GM12878 (cell line): Measurements from ENCODE around the gene B9D1. TPM values are rescaled to one million over a fixed set of nuclear protein-coding genes. Genes with fewer than 3 reads are reported as not detected.

Source experiments
- BCL3 ChIP-seq: IDR thresholded peaks from 2 replicates; pipeline ENCODE4 v1.6.1; 2011; ENCODE audit warnings: borderline replicate concordance, low read depth, mild to moderate bottlenecking, moderate library complexity, low read length; ENCODE audit not compliant: insufficient read depth, poor library complexity, severe bottlenecking
- BMI1 ChIP-seq: fragments of 450-650 bp; IDR thresholded peaks from 2 replicates; pipeline ENCODE4 v1.6.1; 2016; ENCODE audit warnings: mild to moderate bottlenecking, moderate library complexity, borderline replicate concordance
- CBFB ChIP-seq: IDR thresholded peaks from 2 replicates; pipeline ENCODE4 v1.6.1; 2016; ENCODE audit warnings: antibody characterized with exemption, low read depth
- E2F4 ChIP-seq: IDR thresholded peaks from 2 replicates; pipeline ENCODE4 v1.6.1; 2012; ENCODE audit warnings: low read depth, low read length, improper control_type of control experiment
- EZH2 ChIP-seq: IDR thresholded peaks from 2 replicates; pipeline ENCODE4 v1.6.1; 2012; ENCODE audit warnings: low read depth, mild to moderate bottlenecking, control low read depth, inconsistent platforms, low read length, borderline replicate concordance; ENCODE audit not compliant: control insufficient read depth
- MEF2B ChIP-seq: fragments of 450-650 bp; IDR thresholded peaks from 2 replicates; pipeline ENCODE4 v1.6.1; 2018; ENCODE audit warnings: mild to moderate bottlenecking, moderate library complexity; ENCODE audit not compliant: partially characterized antibody, poor library complexity, severe bottlenecking
- NR2C2 ChIP-seq: IDR thresholded peaks from 2 replicates; pipeline ENCODE4 v1.6.1; 2011; ENCODE audit warnings: borderline replicate concordance, low read depth; ENCODE audit not compliant: control insufficient read depth, insufficient read length
- PAX5 ChIP-seq: IDR thresholded peaks from 2 replicates; pipeline ENCODE4 v1.6.1; 2011; ENCODE audit warnings: low read depth, low read length, borderline replicate concordance
- POLR2A ChIP-seq: IDR thresholded peaks from 2 replicates; pipeline ENCODE4 v1.6.1; 2011; ENCODE audit warnings: low read depth, mild to moderate bottlenecking, low read length
- STAT3 ChIP-seq: IDR thresholded peaks from 2 replicates; pipeline ENCODE4 v1.6.1; 2011; ENCODE audit warnings: low read depth, low read length, improper control_type of control experiment
- TBL1XR1 ChIP-seq: IDR thresholded peaks from 2 replicates; pipeline ENCODE4 v1.6.1; 2012; ENCODE audit warnings: low read depth, low read length, improper control_type of control experiment
- ZNF274 ChIP-seq: IDR thresholded peaks from one replicate; pipeline ENCODE4 v1.8.0; 2011; ENCODE audit not compliant: insufficient read length, insufficient read depth
- ZNF687 ChIP-seq: fragments of 450-650 bp; IDR thresholded peaks from 2 replicates; pipeline ENCODE4 v1.6.1; 2017; ENCODE audit warnings: mild to moderate bottlenecking, moderate library complexity
- polyA plus RNA-seq, 11 experiments: library from polyadenylated mRNA; depleted of rRNA in 4 of 11; unstranded in 6 of 11; stranded (reverse) in 5 of 11; fragments of >200 nt; fragmentation: Nextera tagmentation in 4 of 11; fragmentation: Illumina TruSeq in 1 of 11; extraction: Ambion mirVana in 4 of 11; extraction: Trizol in 1 of 11; gene quantifications; 1 replicate in 1 of 11; 2 replicates in 10 of 11; pipeline versions ENCODE4 v1.2.1 to v1.2.3, GENCODE V29; 2011 to 2016; ENCODE audit warnings: inconsistent platforms in 2 of 11, missing spikeins in 2 of 11, low read depth in 1 of 11
- total RNA-seq, 4 experiments: library from RNA; depleted of rRNA in 3 of 4; stranded (reverse); fragments of >200 nt in 3 of 4; fragmentation: Illumina TruSeq in 1 of 4; extraction: Trizol in 1 of 4; gene quantifications; 2 replicates each; pipeline versions ENCODE4 v1.2.1 to v1.2.3, GENCODE V29; 2013 to 2021
- TF ChIP-seq, protein P1 (sequence below): fragments of 450-650 bp; IDR thresholded peaks from 2 replicates; pipeline ENCODE4 v1.6.1; 2017; ENCODE audit warnings: mild to moderate bottlenecking
- TF ChIP-seq, protein P2 (sequence below): IDR thresholded peaks from 2 replicates; pipeline ENCODE4 v1.6.1; 2011; ENCODE audit warnings: low read depth, mild to moderate bottlenecking, low read length, moderate library complexity, borderline replicate concordance; ENCODE audit errors: extremely low read depth
- TF ChIP-seq, protein P3 (sequence below): fragments of 450-650 bp; conservative IDR thresholded peaks from 2 replicates; pipeline ENCODE4 v1.6.1; 2017; ENCODE audit warnings: mild to moderate bottlenecking, moderate library complexity

B9D1 gene
- total and polyA plus RNA-seq, 10 of the 15 experiments (the other 5 are each of a cell fraction or from before 2014, with no cell fraction given) = 5.9 to 18.3 (median 9.8) TPM

GRCh38 chr17:19306160-19307111 is 56.1 kb downstream of the B9D1 start (continued):
- TF ChIP-seq, protein P1, sequence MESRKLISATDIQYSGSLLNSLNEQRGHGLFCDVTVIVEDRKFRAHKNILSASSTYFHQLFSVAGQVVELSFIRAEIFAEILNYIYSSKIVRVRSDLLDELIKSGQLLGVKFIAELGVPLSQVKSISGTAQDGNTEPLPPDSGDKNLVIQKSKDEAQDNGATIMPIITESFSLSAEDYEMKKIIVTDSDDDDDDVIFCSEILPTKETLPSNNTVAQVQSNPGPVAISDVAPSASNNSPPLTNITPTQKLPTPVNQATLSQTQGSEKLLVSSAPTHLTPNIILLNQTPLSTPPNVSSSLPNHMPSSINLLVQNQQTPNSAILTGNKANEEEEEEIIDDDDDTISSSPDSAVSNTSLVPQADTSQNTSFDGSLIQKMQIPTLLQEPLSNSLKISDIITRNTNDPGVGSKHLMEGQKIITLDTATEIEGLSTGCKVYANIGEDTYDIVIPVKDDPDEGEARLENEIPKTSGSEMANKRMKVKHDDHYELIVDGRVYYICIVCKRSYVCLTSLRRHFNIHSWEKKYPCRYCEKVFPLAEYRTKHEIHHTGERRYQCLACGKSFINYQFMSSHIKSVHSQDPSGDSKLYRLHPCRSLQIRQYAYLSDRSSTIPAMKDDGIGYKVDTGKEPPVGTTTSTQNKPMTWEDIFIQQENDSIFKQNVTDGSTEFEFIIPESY = no peak
- TF ChIP-seq BCL3 (no peak), MEF2B (no peak), ZNF687 (no peak), PAX5 (peak; percentile 76; the same call in 1 of the 2 replicates), E2F4 (no peak), NR2C2 (no peak), TBL1XR1 (no peak), STAT3 (no peak), POLR2A (no peak; the same call in 1 of the 2 replicates), ZNF274 (no peak), CBFB (peak; percentile 91), BMI1 (0 out of 2 replicates have a peak, but pooled peaks have one; percentile 24), EZH2 (no peak)
- TF ChIP-seq, protein P2, sequence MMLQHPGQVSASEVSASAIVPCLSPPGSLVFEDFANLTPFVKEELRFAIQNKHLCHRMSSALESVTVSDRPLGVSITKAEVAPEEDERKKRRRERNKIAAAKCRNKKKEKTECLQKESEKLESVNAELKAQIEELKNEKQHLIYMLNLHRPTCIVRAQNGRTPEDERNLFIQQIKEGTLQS = no peak
- TF ChIP-seq, protein P3, sequence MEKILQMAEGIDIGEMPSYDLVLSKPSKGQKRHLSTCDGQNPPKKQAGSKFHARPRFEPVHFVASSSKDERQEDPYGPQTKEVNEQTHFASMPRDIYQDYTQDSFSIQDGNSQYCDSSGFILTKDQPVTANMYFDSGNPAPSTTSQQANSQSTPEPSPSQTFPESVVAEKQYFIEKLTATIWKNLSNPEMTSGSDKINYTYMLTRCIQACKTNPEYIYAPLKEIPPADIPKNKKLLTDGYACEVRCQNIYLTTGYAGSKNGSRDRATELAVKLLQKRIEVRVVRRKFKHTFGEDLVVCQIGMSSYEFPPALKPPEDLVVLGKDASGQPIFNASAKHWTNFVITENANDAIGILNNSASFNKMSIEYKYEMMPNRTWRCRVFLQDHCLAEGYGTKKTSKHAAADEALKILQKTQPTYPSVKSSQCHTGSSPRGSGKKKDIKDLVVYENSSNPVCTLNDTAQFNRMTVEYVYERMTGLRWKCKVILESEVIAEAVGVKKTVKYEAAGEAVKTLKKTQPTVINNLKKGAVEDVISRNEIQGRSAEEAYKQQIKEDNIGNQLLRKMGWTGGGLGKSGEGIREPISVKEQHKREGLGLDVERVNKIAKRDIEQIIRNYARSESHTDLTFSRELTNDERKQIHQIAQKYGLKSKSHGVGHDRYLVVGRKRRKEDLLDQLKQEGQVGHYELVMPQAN = no peak
